IPS-15b (cell line): ENCODE results near the gene TBCD.
A peak's percentile ranks its signal among the peaks of the same experiment; 100 is the strongest.

Source experiments
- H3K27me3 ChIP-seq: one replicate; pipeline ENCODE4 v1.6.1; 2013; ENCODE audit warnings: low read length; ENCODE audit not compliant: control insufficient read depth, insufficient read depth
- H3K36me3 ChIP-seq: one replicate; pipeline ENCODE4 v1.6.1; 2013; ENCODE audit warnings: low read length; ENCODE audit not compliant: control insufficient read depth, insufficient read depth
- H3K4me1 ChIP-seq: one replicate; pipeline ENCODE4 v1.6.1; 2013; ENCODE audit warnings: mild to moderate bottlenecking, low read length; ENCODE audit not compliant: control insufficient read depth, insufficient read depth
- H3K4me3 ChIP-seq: one replicate; pipeline ENCODE4 v1.5.1; 2013; ENCODE audit warnings: low read depth, low read length
- H3K9ac ChIP-seq: one replicate; pipeline ENCODE4 v1.6.1; 2013; ENCODE audit warnings: low read depth, mild to moderate bottlenecking, low read length
- H3K9me3 ChIP-seq: one replicate; pipeline ENCODE4 v1.6.1; 2013; ENCODE audit warnings: mild to moderate bottlenecking, low read length; ENCODE audit not compliant: control insufficient read depth, insufficient read depth

Gene TBCD

DNA sequence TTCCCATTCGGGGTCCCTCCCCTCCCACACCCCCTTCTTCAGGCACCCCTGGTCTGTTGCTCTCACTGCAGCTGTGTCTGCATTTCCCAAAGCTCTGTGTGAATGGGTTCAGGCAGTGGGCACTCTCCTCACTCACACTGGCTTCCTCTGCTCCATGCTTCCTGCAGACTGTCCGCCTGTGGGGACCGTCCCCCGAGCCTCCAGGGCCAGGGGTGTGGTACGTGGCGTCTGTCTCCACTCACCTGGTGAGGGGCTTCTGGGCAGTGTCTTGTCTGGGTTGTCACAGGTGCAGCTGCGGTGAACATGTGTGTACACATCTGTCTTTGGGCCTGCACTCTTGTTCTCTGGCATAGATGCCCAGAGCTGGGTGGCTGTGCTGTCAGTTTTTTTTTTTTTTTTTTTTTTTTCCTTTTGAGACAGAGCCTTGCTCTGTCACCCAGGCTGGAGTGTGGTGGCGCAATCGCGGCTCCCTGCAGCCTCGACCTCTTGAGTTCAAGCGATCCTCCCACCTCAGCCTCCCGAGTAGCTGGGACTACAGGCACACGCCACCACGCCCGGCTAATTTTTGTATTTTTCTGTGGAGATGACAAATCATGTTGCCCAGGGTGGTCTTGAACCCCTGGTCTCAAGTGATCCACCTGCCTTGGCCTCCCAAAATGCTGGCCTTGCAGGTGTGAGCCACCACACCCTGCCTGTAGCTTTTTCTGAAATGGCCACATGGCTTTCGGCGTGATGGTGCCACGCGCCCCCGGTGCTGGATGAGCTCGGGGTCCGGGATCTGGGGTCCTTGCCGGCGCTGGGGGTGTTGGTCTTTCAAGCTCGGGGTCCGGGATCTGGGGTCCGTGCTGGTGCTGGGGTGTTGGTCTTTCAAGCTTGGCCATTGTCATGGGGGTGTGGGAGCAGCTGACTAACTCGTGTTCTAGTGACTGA lies 144.5 kb downstream of the TBCD start:
- no peak overlapping the region for H3K4me3 ChIP-seq
- no peaks in the 10 kb centered on the region for H3K4me1 ChIP-seq
- no peak overlapping the region for H3K9ac ChIP-seq
- peaks cover 35% of the 10 kb centered on the region for H3K36me3 ChIP-seq
- no peaks in the 10 kb centered on the region for H3K27me3 ChIP-seq
- no peaks in the 10 kb centered on the region for H3K9me3 ChIP-seq

DNA sequence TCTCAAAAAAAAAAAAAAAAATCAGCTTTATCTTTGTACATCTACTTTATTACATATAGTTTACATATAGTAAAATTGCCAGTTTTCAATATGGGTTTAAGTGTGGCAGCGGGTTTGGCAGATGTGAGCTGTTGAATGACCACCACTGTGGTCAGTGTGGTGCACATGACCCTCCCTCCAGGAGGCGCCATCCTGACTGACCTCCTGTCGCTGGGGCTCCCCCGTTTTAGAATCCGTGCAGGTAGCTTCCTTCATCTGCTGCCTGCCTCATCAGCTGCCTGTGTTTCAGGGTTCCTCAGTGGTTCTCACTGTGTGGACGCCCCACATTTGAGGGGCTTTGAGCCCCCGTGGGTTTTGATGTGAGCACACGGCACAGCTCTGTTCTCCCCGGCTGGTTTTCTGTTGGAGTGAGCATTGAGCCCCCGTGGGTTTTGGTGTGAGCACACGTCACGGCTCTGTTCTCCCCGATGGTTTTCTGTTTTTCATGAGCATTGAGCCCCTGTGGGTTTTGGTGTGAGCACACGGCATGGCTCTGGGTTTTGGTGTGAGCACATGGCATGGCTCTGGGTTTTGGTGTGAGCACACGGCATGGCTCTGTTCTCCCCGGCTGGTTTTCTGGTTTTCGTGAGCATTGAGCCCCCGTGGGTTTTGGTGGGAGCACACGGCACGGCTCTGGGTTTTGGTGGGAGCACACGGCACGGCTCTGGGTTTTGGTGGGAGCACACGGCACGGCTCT lies 145.8 kb downstream of the TBCD start:
- Histone ChIP-seq H3K9ac (no peak overlapping the region), H3K4me1 (no peaks in the 10 kb centered on the region), H3K27me3 (no peaks in the 10 kb centered on the region), H3K36me3 (peaks cover 36% of the 10 kb centered on the region), H3K4me3 (no peak overlapping the region), H3K9me3 (no peaks in the 10 kb centered on the region)

DNA sequence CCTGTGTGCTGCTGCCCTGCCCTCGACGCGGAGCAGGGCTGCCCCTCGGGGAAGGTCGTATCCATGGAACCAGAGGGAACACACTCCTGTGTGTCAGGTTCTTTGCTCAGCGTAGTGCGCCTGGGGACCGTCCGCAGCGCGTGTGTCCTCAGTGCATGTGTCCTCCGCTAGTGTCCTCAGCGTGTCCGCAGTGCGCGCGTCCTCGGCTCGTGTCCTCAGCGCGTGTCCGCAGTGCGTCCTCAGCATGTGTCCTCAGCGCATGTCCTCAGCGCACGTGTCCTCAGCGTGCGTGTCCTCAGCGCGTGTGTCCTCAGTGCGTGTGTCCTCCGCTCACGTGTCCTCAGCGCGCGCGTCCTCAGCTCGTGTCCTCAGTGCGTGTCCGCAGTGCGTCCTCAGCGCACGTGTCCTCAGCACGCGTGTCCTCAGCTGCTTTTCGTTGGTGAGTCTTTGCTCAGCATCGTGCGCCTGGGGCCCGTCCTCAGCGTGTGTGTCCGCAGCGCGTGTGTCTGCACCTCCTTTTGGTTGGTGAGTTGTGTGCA lies 147.2 kb downstream of the TBCD start:
- Histone ChIP-seq H3K27me3 (no peaks in the 10 kb centered on the region), H3K9me3 (no peaks in the 10 kb centered on the region), H3K36me3 (peaks cover 42% of the 10 kb centered on the region), H3K9ac (no peak overlapping the region), H3K4me1 (no peaks in the 10 kb centered on the region), H3K4me3 (no peak overlapping the region)

DNA sequence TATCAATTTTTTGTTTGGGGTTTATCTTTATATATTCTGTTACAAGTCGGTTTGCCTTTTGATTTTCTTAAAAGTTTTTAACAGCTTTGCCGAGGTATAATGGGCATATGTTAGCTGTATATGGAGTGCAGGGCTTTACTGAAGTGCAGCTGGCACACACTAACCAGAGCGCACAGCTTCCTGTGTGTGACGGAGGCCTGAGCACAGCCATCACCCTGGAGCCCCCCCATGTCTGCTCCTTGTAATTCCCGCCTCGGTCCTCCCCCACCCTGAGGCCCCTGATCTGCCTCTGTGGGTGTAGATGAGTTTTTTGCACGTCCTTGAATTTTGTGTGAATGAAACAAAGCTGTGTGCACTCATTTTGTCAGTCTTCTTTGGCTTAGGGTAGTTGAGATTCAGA lies 148.1 kb downstream of the TBCD start:
- Histone ChIP-seq H3K4me3 (no peak overlapping the region), H3K36me3 (peaks cover 42% of the 10 kb centered on the region), H3K9me3 (no peaks in the 10 kb centered on the region), H3K27me3 (no peaks in the 10 kb centered on the region), H3K4me1 (no peaks in the 10 kb centered on the region), H3K9ac (no peak overlapping the region)

DNA sequence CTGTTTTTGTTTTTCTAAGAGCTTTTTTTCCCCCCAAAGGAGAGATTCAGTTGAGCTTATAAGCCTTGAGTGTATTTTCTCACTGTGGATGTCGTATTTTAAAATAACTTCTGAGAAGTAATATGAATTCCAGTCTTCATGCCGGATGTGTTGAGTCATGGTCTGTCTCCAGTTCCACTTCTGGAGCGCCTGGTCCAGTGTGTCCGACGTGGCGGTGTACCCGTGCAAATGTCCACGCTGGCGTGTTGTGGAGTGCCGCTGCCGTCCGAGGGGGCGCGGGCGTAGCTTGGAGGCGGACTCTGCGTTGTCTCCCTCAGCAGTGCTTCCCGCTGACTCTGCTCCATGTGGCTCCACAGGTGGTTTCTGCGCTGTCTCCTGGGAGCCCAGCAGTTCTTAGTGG lies 148.9 kb downstream of the TBCD start:
- Histone ChIP-seq H3K9me3 (no peaks in the 10 kb centered on the region), H3K9ac (no peak overlapping the region), H3K4me1 (no peaks in the 10 kb centered on the region), H3K4me3 (no peak overlapping the region), H3K27me3 (no peaks in the 10 kb centered on the region), H3K36me3 (peaks cover 43% of the 10 kb centered on the region)

DNA sequence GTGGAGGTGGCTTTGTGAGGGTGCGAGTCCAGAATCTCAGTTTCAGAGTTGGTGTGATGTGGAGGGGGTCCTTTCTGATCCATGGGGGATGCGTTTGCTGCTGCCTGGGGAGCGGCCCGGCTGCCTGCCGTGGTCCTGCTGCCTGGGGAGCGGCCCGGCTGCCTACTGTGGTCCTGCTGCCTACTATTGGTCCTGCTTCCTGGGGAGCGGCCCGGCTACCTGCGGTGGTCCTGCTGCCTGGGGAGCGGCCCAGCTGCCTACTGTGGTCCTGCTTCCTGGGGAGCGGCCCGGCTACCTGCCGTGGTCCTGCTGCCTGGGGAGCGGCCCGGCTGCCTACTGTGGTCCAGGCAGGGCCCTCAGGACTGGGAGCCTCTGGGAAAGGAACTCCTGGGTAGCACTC lies 149.5 kb downstream of the TBCD start:
- Histone ChIP-seq H3K9me3 (no peaks in the 10 kb centered on the region), H3K4me1 (no peaks in the 10 kb centered on the region), H3K27me3 (no peaks in the 10 kb centered on the region), H3K36me3 (peaks cover 43% of the 10 kb centered on the region), H3K4me3 (no peak overlapping the region), H3K9ac (no peak overlapping the region)

DNA sequence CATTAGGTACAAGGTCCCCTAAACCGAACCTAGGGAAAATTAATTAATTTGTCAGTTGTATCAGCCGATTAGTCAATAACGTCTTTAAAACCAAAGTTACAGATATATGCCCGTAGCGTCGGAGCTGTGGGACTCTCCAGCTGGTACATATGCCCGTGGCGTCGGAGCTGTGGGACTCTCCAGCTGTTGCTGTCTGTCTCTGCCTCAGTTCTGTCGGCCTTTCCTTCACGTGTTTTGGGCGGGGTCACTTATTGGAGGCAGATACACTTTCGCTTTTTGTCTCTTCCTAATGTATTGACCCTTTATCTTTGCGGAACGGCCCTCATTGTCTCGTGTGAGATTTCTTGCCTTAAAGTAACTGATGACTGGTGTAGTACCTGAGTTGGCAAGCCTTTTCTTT lies 150.0 kb downstream of the TBCD start:
- Histone ChIP-seq H3K36me3 (peaks cover 46% of the 10 kb centered on the region), H3K4me1 (no peaks in the 10 kb centered on the region), H3K9ac (no peak overlapping the region), H3K27me3 (no peaks in the 10 kb centered on the region), H3K9me3 (no peaks in the 10 kb centered on the region), H3K4me3 (no peak overlapping the region)

DNA sequence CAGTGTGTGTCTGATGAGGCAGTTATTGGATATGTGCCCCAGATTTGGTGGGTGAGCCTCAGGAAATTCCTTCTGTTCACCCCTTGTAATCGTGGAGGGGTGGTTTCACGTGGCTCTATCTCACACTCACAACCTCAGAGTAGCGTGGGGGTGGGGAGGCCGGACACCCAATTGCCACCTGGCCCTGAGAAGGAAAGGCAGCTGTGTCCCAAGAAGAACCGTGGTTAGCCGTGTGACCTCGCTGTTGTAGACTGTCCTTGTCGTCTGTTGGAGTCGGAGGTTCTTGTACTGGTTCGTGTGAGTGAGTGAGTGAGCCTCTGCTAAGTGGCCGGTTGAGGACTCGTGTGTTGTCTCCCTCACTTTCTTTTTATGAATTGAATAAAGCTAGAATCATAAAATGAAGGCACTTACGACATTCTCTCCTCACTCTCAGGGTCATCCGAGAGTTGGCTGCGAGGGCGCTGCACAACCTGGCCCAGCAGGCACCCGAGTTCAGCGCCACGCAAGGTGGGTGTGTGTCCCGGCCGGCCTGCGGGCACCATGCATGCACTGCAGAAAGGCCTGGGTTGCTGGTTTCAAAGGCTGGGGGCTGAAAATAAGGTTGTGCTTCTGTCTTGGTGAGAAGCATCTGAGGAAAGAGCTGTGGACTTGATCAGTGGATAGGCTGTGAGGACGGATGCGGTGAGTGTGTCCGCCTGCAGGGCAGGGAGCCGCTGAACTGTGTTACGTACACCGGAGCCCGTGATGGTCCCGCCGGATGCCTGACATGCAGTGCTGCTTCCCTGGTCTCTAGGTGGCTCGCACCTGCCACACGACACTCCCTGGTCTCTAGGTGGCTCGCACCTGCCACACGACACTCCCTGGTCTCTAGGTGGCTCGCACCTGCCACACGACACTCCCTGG lies 151.4 kb downstream of the TBCD start:
- Histone ChIP-seq H3K9ac (no peak overlapping the region), H3K27me3 (no peaks in the 10 kb centered on the region), H3K9me3 (no peaks in the 10 kb centered on the region), H3K4me3 (no peak overlapping the region), H3K4me1 (no peaks in the 10 kb centered on the region), H3K36me3 (peaks cover 49% of the 10 kb centered on the region)

DNA sequence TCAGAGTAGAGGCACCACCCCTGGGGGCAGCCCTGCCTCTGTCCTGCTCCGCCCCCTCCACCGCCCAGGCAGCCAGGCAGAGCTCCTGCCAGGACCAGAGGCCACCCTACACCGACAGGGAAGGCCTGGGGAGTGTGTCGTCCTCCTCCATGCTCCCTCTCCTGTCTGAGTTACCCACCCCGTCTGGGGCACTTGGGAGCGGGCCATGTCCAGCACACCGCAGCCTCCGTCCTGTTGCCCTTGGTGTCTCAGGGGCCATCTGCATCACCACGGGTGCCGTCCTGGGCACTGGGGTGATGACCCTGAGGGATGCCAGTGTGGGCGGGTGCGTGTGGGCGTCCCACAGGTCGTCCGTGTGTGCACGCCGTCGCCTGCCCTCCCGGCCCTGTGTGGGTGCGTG lies 153.3 kb downstream of the TBCD start:
- Histone ChIP-seq H3K36me3 (peaks cover 44% of the 10 kb centered on the region), H3K9me3 (no peaks in the 10 kb centered on the region), H3K27me3 (no peaks in the 10 kb centered on the region), H3K4me1 (no peaks in the 10 kb centered on the region), H3K4me3 (no peak overlapping the region), H3K9ac (no peak overlapping the region)

DNA sequence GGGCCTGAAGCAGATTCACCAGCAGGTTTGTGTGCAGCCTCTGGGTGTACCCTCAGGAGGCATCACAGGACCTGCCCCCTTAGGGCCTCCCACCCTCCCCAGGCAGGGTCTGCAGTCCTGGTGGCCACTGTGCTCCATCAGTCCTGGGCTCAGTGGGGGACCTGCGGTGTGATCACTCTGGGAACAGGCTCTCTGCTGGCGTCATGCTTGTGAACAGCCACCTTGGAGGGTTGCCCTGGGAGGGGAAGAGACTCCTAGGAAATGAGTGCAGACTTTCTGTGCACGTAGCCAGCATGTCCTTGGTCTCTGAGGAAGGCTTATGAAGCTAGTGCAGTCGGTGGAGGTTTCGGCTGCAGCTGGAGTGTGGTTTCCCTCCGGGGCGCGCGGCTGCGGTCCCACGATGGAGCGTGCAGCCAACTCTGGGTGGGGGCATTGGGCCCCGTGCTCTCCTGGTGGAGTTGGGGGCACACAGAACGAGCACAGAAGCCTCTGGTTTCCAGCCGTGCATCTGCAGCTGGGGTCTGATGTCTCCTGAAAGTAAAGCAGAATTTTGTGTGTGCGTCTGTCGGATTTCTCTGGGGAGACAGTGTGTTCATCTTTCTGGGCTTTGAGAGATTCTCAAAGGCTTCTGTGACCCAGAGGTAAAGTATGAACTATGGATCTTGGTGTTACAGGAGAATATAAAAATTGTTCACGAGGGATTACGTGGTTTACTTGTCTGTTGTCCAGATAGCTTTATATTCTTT lies 156.1 kb downstream of the TBCD start:
- Histone ChIP-seq H3K9ac (peak overlapping the region; percentile 47), H3K4me1 (no peaks in the 10 kb centered on the region), H3K4me3 (no peak overlapping the region), H3K27me3 (no peaks in the 10 kb centered on the region), H3K36me3 (peaks cover 22% of the 10 kb centered on the region), H3K9me3 (no peaks in the 10 kb centered on the region)
